Fibroblast of pulmonary artery (primary cell): ENCODE measurements around the gene OLFML1.

ENCODE experiments used
- DNase-seq: peaks from one replicate; pipeline ENCODE4 v3.0.0-alpha.2; 2010; ENCODE audit warnings: low read depth
- H3K4me3 ChIP-seq: replicated peaks from 2 replicates; pipeline ENCODE4 v1.5.1; 2011; ENCODE audit warnings: low read depth, mild to moderate bottlenecking, control low read depth, low read length, moderate library complexity
- TF ChIP-seq, protein P1 (sequence below): IDR thresholded peaks from 2 replicates; pipeline ENCODE4 v1.5.1; 2011; ENCODE audit warnings: mild to moderate bottlenecking, control low read depth, low read length, inconsistent platforms; ENCODE audit errors: missing control alignments

Gene OLFML1

GRCh38 chr11:7522121-7522520 lies 36.8 kb downstream of the OLFML1 start:
- TF ChIP-seq, protein P1, sequence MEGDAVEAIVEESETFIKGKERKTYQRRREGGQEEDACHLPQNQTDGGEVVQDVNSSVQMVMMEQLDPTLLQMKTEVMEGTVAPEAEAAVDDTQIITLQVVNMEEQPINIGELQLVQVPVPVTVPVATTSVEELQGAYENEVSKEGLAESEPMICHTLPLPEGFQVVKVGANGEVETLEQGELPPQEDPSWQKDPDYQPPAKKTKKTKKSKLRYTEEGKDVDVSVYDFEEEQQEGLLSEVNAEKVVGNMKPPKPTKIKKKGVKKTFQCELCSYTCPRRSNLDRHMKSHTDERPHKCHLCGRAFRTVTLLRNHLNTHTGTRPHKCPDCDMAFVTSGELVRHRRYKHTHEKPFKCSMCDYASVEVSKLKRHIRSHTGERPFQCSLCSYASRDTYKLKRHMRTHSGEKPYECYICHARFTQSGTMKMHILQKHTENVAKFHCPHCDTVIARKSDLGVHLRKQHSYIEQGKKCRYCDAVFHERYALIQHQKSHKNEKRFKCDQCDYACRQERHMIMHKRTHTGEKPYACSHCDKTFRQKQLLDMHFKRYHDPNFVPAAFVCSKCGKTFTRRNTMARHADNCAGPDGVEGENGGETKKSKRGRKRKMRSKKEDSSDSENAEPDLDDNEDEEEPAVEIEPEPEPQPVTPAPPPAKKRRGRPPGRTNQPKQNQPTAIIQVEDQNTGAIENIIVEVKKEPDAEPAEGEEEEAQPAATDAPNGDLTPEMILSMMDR: no peak
- no peak overlapping the region for H3K4me3 ChIP-seq
- DNase-seq: no peak

DNA sequence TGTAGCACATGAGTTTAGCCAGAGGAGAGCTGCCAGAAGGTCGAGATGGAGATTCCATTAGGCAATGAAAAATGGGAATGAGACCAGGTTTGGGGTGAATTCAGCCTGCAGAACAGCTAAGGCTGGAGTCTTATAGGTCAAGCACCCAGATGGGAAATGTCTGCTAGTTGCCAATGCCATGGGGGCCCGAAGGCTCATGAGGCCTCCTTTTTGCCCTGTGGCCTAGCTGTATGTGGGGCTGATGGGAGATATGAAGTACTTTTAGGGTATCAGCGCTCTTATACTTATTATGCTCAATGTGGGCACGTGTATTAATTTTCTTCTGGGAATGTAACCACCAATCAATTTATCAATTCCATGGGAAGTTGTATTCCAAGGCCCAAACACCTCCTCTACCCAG lies 37.2 kb downstream of the OLFML1 start:
- H3K4me3 ChIP-seq: no peak overlapping the region
- DNase-seq: no peak
- TF ChIP-seq, protein P1: no peak

GRCh38 chr11:7523416-7524210 lies 38.3 kb downstream of the OLFML1 start:
- TF ChIP-seq, protein P1: no peak
- H3K4me3 ChIP-seq: no peak overlapping the region
- no peak for DNase-seq

GRCh38 chr11:7524462-7525235 lies 39.3 kb downstream of the OLFML1 start:
- no peak for DNase-seq
- no peak overlapping the region for H3K4me3 ChIP-seq
- TF ChIP-seq, protein P1: no peak

DNA sequence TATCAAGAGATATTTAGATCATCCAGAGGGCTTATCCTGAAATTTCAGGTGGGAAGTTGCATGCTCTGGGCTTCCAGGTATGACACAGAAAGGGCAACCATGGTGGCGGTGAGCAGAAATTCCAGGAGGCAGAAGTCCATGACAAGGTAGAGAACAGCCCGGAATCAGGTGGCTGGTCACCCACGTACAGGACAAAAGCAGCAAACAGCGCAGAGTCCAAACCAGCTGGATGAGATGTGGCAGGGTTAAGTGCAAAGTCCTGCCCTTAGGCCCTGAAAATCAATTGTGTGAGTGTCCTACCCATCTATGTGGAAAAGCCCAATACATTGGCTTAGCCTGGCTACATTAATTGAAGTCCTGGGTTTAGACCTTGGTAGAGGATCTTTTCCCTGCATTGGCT lies 40.1 kb downstream of the OLFML1 start:
- TF ChIP-seq, protein P1: no peak
- no peak overlapping the region for H3K4me3 ChIP-seq
- DNase-seq: no peak

- TF ChIP-seq, protein P1: no peak
- no peak overlapping the region for H3K4me3 ChIP-seq
- DNase-seq: no peak
These were observed 41.7 kb downstream of the OLFML1 start for GRCh38 chr11:7527029-7527428.
